ENCODE results near the gene CMPK1. TPM values are rescaled to one million over a fixed set of nuclear protein-coding genes. Genes with fewer than 3 reads are reported as not detected.

The CMPK1 gene
- total RNA-seq, 2 experiments from 2014 or later = 90.8 to 108 TPM

DNA sequence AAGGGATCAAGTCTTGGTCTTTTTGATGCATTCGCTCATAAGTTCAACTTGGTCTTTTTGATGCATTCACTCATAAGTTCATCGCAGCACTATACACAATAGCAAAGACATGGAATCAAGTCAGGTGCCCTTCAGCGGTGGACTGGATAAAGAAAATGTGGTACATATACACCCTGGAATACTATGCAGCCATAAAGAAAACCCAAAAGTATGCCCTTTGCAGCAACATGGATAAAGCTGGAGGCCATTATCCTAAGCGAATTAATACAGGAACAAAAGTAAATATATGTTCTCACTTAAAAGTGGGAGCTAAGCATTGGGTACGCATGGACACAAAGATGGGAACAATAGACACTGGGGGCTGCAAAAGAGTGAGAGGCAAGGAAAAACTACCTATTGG is 52.7 kb downstream of the CMPK1 start:
- Mint-ChIP-seq H3K36me3 (ENCODE audit: low read depth) (peaks cover 6% of the 10 kb centered on the region), H3K4me3 (no peak overlapping the region), H3K27me3 (peaks cover 1% of the 10 kb centered on the region), H3K9me3 (no peaks in the 10 kb centered on the region), H3K27ac (no peak overlapping the region), H3K4me1 (no peaks in the 10 kb centered on the region)
- DNase-seq = no peak
- ChIA-PET POLR2A (no interaction called here), CTCF (no interaction called here)

DNA sequence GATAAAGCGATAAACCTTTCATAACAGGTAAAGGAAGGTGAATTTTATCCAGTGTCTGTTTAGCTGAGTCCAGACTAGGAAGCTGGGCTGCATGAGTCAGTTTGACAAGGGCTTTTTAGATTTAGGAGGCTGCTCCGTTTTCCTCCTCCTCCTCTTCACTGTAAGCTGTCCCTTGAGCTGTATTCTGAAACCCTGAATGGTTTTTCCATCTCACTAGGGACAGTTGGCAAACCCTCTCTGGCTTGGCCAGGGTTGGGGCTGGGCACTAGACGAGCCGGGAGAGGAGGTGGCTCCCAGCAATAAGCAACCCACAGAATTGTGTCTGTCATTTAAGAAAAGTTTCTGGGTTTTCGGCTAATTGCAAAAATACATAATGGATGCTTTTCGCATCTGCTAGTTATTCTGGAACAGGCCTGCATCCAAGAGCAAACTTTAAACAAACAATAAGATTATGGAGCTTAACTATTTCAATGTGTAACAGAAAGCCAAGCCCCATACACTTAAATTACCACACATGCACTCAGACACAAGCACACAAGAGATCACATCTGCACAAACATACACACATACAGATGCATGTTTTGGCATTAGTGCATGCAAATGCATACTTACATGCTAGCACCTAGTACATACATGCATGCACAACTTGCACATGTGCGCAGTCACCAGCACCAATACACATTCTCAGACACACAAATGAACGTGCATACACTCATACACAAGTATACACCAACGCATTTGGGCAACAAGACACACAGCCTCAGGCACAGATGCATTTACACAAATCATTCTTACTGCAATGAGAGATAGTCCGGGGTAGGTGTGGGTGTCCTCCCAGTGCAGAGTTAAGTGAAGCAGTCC is 54.7 kb downstream of the CMPK1 start:
- POLR2A ChIA-PET = interaction anchor here (0.7 kb wide), 1 partner anchor 196 kb away, joined by 3 read pairs; no protein-coding TSS in a partner anchor
- Mint-ChIP-seq H3K36me3 (ENCODE audit: low read depth) (peaks cover 2% of the 10 kb centered on the region), H3K27ac (no peak overlapping the region), H3K4me1 (no peaks in the 10 kb centered on the region), H3K27me3 (peaks cover 1% of the 10 kb centered on the region), H3K9me3 (no peaks in the 10 kb centered on the region), H3K4me3 (no peak overlapping the region)
- no peak for DNase-seq
- CTCF ChIA-PET = interaction anchor here (0.6 to 1.5 kb wide), 4 partner anchors 11 to 135 kb away, joined by 3 to 4 read pairs (median 4); no protein-coding TSS in a partner anchor

DNA sequence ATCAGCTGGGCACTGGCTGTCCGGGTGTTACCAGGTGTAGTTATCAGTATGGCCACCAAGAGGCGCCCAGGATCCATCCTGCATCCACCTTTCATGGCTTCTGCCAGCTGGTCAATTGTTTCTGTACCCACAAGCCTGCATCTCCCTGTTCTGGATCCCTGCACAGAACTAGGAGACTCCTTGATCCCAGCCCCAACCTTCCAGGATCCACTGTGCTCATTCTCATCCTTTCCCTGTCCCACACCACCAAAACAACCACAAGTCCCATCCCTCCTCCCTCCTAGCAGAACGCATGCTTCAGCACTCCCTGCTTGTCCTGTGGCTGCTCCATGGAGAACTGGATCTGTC is 55.3 kb downstream of the CMPK1 start:
- Mint-ChIP-seq H3K27ac (no peak overlapping the region), H3K9me3 (no peaks in the 10 kb centered on the region), H3K27me3 (peaks cover 1% of the 10 kb centered on the region), H3K4me1 (no peaks in the 10 kb centered on the region), H3K36me3 (ENCODE audit: low read depth) (no peaks in the 10 kb centered on the region), H3K4me3 (no peak overlapping the region)
- POLR2A ChIA-PET = interaction anchor here (0.7 kb wide), 1 partner anchor 196 kb away, joined by 3 read pairs; no protein-coding TSS in a partner anchor
- CTCF ChIA-PET = interaction anchor here (0.9 to 1.5 kb wide), 6 partner anchors 12 to 323 kb away, joined by 3 to 5 read pairs (median 4); partner anchors contain the start of gene FOXD2
- DNase-seq = peak; percentile 47

DNA sequence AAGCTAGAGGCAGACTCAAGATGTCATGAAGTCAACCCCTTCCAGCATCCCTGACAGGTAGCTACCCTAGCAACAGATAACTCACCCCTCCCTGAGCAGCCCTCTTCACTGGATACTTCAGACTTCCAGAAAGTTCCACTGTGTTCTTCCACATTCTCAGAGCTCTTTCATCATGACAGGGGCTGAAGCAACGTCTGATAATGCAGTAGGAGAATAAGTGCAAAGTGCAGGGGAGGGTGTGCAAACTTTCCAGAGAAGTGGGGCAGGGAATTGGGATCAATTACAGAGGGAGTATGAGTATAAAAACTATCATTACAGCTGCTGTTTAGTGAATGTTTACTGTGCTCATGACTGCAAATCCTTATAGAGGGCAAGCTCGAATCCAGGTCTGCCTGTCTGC is 56.1 kb downstream of the CMPK1 start:
- Mint-ChIP-seq H3K4me3 (no peak overlapping the region), H3K4me1 (no peaks in the 10 kb centered on the region), H3K36me3 (ENCODE audit: low read depth) (no peaks in the 10 kb centered on the region), H3K27ac (no peak overlapping the region), H3K9me3 (no peaks in the 10 kb centered on the region), H3K27me3 (peaks cover 1% of the 10 kb centered on the region)
- CTCF ChIA-PET = interaction anchor here (0.9 to 1.7 kb wide), 7 partner anchors 12 to 323 kb away, joined by 3 to 5 read pairs (median 4); partner anchors contain the start of gene FOXD2
- no peak for DNase-seq
- POLR2A ChIA-PET = no interaction called here

DNA sequence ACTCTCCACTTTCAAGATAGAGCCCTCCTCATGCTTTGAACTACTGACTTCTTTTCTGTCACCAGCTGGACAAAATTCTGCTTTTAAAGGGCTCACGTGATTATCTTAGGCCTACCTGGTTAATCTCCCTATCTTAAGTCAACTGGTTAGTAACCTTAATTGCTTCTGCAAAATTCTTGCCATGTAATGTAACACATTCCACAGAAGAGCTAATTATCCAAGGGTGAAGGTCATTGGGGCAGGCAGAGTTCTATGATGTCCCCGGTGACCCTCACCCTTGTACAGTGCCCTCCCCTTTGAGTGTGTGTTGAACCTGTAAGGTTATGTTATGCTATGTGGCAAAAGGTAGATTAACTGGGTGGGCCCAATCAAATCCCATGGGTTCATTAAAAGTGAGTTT is 57.3 kb downstream of the CMPK1 start:
- no peak overlapping the region for H3K27ac Mint-ChIP-seq
- no peaks in the 10 kb centered on the region for H3K4me1 Mint-ChIP-seq
- POLR2A ChIA-PET = no interaction called here
- DNase-seq = no peak
- H3K4me3 Mint-ChIP-seq = no peak overlapping the region
- no peaks in the 10 kb centered on the region for H3K9me3 Mint-ChIP-seq
- no peaks in the 10 kb centered on the region for H3K36me3 Mint-ChIP-seq (ENCODE audit: low read depth)
- CTCF ChIA-PET = interaction anchor here (1.0 to 1.7 kb wide), 3 partner anchors 12 to 329 kb away, joined by 3 to 4 read pairs (median 4); no protein-coding TSS in a partner anchor
- H3K27me3 Mint-ChIP-seq = peaks cover 1% of the 10 kb centered on the region

DNA sequence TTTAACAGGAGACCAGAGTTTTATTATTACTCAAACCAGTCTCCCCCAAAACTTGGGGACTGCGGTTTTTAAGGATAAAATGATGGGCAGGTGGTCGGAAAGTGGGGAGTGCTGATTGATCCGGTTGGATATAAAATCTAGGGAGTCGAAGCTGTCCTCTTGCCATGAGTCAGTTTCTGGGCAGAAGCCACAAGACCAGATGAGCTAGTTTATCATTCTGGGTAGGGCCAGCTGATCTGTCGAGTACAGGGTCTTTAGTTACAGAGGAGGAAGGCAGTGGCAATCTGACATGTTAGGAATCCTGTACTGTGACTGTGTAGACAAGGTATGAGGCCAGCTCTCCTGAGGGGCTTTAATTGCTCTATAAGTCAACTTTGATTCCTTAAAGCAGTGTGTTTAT is 59.6 kb downstream of the CMPK1 start:
- CTCF ChIA-PET = no interaction called here
- Mint-ChIP-seq H3K27ac (no peak overlapping the region), H3K4me1 (no peaks in the 10 kb centered on the region), H3K4me3 (no peak overlapping the region), H3K27me3 (peaks cover 1% of the 10 kb centered on the region), H3K36me3 (ENCODE audit: low read depth) (no peaks in the 10 kb centered on the region), H3K9me3 (no peaks in the 10 kb centered on the region)
- DNase-seq = no peak
- POLR2A ChIA-PET = no interaction called here

DNA sequence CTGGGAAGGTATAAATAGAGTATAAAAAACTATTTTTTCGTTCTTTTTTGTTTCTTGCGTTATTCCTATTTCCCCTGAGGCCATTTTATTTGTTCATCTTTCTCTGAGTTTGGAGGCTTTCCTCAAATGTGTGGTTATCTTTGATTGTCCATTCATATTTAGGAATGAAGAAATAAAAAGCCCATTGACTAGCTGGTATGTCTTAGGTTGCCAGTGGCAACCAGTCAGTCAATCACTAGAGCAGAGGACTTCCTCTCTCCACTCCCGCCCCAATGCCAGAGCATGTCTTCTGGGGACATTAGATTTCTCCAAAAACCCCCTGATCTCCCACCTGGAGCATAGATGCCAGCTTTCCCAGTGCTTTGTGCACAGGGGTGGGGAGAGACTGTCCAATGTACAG is 61.8 kb downstream of the CMPK1 start:
- ChIA-PET CTCF (interaction anchor here (1.3 kb wide), 1 partner anchor 14 kb away, joined by 3 read pairs; no protein-coding TSS in a partner anchor), POLR2A (no interaction called here)
- no peak overlapping the region for H3K4me3 Mint-ChIP-seq
- no peaks in the 10 kb centered on the region for H3K4me1 Mint-ChIP-seq
- no peak overlapping the region for H3K27ac Mint-ChIP-seq
- DNase-seq = no peak
- H3K36me3 Mint-ChIP-seq (ENCODE audit: low read depth) = no peaks in the 10 kb centered on the region
- peaks cover 1% of the 10 kb centered on the region for H3K27me3 Mint-ChIP-seq
- no peaks in the 10 kb centered on the region for H3K9me3 Mint-ChIP-seq

DNA sequence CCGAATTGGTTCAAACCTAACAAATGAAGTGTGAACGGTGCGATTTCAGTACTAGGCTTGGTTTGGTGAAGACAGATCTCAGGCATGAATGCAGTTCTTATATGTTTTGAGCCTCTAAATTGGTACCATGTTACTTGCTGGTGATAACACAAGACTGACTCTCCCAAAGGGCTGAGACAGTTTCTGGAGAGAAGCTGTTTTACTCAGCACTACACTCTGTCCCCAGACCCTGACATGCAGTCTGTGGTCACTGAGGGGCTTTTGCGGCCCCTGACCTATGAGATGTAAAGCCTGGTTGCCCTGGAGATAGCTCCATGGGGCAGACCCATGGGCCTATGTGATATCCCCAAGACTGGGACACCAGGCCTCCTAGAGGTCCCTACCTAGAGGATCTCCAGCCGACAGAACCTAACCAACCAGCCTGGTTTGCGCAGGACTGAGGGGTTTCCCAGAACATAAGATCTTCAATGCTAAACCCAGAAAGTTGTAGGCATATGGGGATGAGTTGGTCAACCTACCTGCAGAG is 63.1 kb downstream of the CMPK1 start:
- no peak overlapping the region for H3K27ac Mint-ChIP-seq
- DNase-seq = no peak
- no peak overlapping the region for H3K4me3 Mint-ChIP-seq
- POLR2A ChIA-PET = no interaction called here
- H3K4me1 Mint-ChIP-seq = no peaks in the 10 kb centered on the region
- H3K27me3 Mint-ChIP-seq = peaks cover 6% of the 10 kb centered on the region
- CTCF ChIA-PET = interaction anchor here (0.6 to 1.5 kb wide), 3 partner anchors 10 to 313 kb away, joined by 3 to 4 read pairs (median 3); no protein-coding TSS in a partner anchor
- H3K9me3 Mint-ChIP-seq = no peaks in the 10 kb centered on the region
- no peaks in the 10 kb centered on the region for H3K36me3 Mint-ChIP-seq (ENCODE audit: low read depth)

DNA sequence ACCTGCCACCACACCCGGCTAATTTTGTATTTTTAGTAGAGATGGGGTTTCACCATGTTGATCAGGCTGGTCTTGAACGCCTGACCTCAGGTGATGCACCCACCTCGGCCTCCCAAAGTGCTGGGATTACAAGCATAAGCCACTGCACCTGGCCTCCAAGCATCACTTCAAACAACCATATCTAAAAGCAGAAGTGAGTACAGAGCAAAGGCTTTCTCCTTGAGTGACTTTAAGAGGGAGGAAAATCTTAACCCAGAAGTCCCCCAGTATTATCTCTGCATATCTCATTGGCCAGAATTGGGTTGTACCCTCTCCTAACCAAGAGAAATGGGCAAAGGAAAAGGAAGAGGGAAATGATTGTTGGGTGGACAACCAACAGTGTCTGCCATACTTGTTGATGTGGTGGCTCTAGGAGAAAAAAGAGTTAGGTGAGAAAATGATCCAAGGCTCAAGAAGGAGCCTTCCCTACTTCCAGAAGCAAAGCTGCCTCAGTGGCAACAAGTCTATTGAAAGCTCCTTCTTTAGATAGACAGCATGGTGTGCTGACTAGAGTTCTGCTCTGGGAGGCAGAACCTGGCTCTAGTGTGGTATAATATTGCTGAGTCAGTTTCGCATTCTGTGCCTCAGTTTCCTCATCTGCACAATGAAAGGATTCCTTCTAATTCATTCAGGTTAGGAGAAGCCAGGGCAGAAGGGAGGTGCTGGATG is 65.7 kb downstream of the CMPK1 start:
- POLR2A ChIA-PET = no interaction called here
- CTCF ChIA-PET = no interaction called here
- Mint-ChIP-seq H3K4me3 (no peak overlapping the region), H3K4me1 (no peaks in the 10 kb centered on the region), H3K36me3 (ENCODE audit: low read depth) (no peaks in the 10 kb centered on the region), H3K27me3 (peaks cover 6% of the 10 kb centered on the region), H3K9me3 (no peaks in the 10 kb centered on the region), H3K27ac (no peak overlapping the region)
- no peak for DNase-seq

DNA sequence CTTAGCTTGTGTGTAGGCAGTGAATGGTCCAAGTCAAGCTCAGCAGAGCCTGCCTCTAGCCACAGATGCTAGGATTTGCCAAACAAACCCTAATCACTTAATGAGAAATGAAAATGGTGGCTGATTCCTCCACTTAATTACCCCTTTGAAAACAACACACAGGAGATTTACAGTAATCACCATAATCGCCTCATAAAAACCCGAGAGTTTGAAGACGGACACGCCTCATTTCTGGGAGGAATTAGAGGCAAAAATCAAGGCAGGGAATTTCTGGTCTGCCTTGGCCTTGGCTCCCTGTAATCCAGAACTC is 66.2 kb downstream of the CMPK1 start:
- H3K4me3 Mint-ChIP-seq = no peak overlapping the region
- CTCF ChIA-PET = no interaction called here
- H3K27me3 Mint-ChIP-seq = peaks cover 6% of the 10 kb centered on the region
- POLR2A ChIA-PET = no interaction called here
- no peaks in the 10 kb centered on the region for H3K36me3 Mint-ChIP-seq (ENCODE audit: low read depth)
- no peaks in the 10 kb centered on the region for H3K9me3 Mint-ChIP-seq
- no peak overlapping the region for H3K27ac Mint-ChIP-seq
- DNase-seq = no peak
- H3K4me1 Mint-ChIP-seq = no peaks in the 10 kb centered on the region

DNA sequence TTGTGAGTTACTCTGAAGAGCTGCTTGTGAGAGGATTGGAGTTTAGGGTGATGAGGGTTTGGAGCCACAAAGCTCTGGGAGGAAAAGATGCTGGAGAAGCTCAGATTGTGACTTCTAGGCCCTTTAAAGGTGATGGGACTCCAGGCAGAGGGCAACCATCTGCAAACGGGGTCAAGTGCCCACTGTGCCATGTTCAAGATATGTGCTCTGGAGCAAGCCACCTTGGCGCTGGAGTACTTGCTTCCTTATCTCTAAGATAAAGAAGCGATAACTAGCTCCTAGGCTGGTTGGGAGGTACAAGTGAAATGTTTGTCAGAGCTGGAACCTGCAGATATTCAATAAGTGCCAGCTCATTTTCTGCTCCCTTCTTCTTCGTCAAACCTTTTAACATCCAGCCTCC is 68.2 kb downstream of the CMPK1 start:
- POLR2A ChIA-PET = no interaction called here
- CTCF ChIA-PET = interaction anchor here (0.7 to 1.3 kb wide), 2 partner anchors 12 to 14 kb away, joined by 3 read pairs; no protein-coding TSS in a partner anchor
- H3K27ac Mint-ChIP-seq = no peak overlapping the region
- DNase-seq = no peak
- H3K27me3 Mint-ChIP-seq = peaks cover 15% of the 10 kb centered on the region
- H3K9me3 Mint-ChIP-seq = no peaks in the 10 kb centered on the region
- H3K36me3 Mint-ChIP-seq (ENCODE audit: low read depth) = no peaks in the 10 kb centered on the region
- H3K4me1 Mint-ChIP-seq = no peaks in the 10 kb centered on the region
- H3K4me3 Mint-ChIP-seq = no peak overlapping the region

DNA sequence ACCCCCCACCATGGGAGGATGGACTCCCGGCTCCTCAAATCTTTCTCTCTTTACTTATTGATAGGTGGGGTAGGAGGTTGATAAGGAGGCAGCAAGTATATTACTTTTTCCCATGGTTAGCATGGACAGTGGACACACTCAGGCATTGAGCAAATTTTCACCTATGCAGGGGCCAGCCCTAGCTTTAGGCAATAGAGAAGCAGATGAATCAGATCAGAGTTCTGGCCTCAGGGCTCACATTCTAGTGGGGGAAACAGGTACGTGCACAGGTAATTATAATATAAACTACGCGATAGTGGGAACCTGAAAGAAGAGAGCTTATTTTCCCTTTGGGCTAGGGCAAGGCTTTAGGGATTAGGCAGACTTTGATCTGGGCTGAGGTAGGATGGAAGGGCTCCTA is 69.0 kb downstream of the CMPK1 start:
- H3K4me1 Mint-ChIP-seq = no peaks in the 10 kb centered on the region
- ChIA-PET CTCF (interaction anchor here (0.6 to 1.6 kb wide), 4 partner anchors 12 to 930 kb away, joined by 3 to 4 read pairs (median 4); no protein-coding TSS in a partner anchor), POLR2A (no interaction called here)
- no peak for DNase-seq
- H3K27ac Mint-ChIP-seq = no peak overlapping the region
- H3K27me3 Mint-ChIP-seq = peaks cover 15% of the 10 kb centered on the region
- H3K36me3 Mint-ChIP-seq (ENCODE audit: low read depth) = no peaks in the 10 kb centered on the region
- no peaks in the 10 kb centered on the region for H3K9me3 Mint-ChIP-seq
- no peak overlapping the region for H3K4me3 Mint-ChIP-seq

DNA sequence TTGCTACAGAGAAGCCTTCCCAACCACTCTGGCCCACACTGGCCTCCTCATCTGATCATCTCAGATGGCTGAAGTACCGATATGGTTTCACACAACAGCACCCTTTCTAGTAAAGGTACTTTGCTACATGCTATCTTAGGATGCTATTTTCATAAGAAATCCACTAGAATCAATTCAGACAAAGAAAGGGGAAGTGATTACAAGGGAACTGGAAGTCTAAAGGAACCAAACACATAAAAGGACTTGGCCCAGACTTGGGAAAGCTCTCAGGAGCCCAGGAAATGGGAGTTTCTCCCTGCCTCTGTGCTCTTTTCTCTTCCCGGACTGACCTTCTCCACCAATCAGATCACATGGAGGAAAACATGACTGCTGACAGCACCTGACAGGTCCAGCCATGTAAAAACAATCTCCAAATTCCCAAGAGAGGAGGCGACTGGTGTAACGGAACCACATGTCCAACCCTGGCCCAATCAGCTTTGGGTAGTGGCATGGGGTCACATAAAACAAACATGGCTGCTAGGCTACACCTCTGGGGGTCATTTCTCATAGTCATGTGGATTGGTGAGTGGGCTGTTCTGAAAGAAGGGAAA is 69.8 kb downstream of the CMPK1 start:
- Mint-ChIP-seq H3K27me3 (peaks cover 15% of the 10 kb centered on the region), H3K4me3 (no peak overlapping the region), H3K27ac (no peak overlapping the region), H3K36me3 (ENCODE audit: low read depth) (no peaks in the 10 kb centered on the region), H3K4me1 (no peaks in the 10 kb centered on the region), H3K9me3 (no peaks in the 10 kb centered on the region)
- ChIA-PET CTCF (interaction anchor here (0.6 to 1.6 kb wide), 3 partner anchors 11 to 930 kb away, joined by 3 to 4 read pairs (median 4); no protein-coding TSS in a partner anchor), POLR2A (no interaction called here)
- DNase-seq = no peak

Data from activated CD4-positive, alpha-beta T cell treated with anti-CD3 and anti-CD28 coated beads, Interleukin-2, amount 10 ng/mL, durations not matched to agents 7 days and 5 days (primary cell).